Right lung (tissue), 5 donors: ENCODE measurements around the gene GALNT1. TPM values are rescaled to one million over a fixed set of nuclear protein-coding genes. Genes with fewer than 3 reads are reported as not detected.

ENCODE experiments used
- DNase-seq, 2 donors: peaks; one replicate each; pipeline ENCODE4 v3.0.0-alpha.2; 2013
- polyA plus RNA-seq, 5 donors: library from polyadenylated mRNA; unstranded; fragments of 120-200 nt; gene quantifications; one replicate each; pipeline versions ENCODE4 v1.2.1 to v1.2.3, GENCODE V29; 2013; ENCODE audit warnings: inconsistent platforms in 1 of 5, low replicate concordance in 1 of 5; ENCODE audit not compliant: insufficient read length in 5 of 5, insufficient read depth in 1 of 5

Gene GALNT1
- polyA plus RNA-seq, 5 donors = 84.7 to 129 (median 108) TPM

- no peak for DNase-seq
Measured at GRCh38 chr18:35713545-35713944, 132.0 kb downstream of the GALNT1 start.

GRCh38 chr18:35714539-35714938 is 133.0 kb downstream of the GALNT1 start:
- DNase-seq = no peak

- no peak for DNase-seq
Measured at GRCh38 chr18:35715139-35715538, 133.6 kb downstream of the GALNT1 start.

- no peak for DNase-seq
Measured at GRCh38 chr18:35716169-35716831, 134.8 kb downstream of the GALNT1 start.

GRCh38 chr18:35717182-35717581 is 135.6 kb downstream of the GALNT1 start:
- no peak for DNase-seq

GRCh38 chr18:35721431-35722081 is 140.0 kb downstream of the GALNT1 start:
- no peak for DNase-seq

DNA sequence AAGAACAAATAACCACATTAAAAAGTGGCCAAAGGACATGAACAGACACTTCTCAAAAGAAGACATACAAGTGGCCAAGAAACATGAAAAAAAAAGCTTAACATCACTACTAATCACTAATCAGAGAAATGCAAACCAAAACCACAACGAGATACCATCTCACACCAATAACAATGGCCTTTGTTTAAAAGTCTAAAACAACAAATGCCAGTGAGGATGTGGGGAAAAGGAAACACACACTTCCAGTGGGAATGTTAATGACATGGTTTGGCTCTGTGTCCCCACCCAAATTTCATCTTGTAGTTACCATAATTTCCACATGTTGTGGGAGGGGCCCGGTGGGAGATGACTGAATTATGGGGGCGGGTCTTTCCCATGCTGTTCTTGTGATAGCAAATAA is 147.1 kb downstream of the GALNT1 start:
- no peak for DNase-seq

- no peak for DNase-seq
Measured at GRCh38 chr18:35729991-35730668, 148.6 kb downstream of the GALNT1 start.

DNA sequence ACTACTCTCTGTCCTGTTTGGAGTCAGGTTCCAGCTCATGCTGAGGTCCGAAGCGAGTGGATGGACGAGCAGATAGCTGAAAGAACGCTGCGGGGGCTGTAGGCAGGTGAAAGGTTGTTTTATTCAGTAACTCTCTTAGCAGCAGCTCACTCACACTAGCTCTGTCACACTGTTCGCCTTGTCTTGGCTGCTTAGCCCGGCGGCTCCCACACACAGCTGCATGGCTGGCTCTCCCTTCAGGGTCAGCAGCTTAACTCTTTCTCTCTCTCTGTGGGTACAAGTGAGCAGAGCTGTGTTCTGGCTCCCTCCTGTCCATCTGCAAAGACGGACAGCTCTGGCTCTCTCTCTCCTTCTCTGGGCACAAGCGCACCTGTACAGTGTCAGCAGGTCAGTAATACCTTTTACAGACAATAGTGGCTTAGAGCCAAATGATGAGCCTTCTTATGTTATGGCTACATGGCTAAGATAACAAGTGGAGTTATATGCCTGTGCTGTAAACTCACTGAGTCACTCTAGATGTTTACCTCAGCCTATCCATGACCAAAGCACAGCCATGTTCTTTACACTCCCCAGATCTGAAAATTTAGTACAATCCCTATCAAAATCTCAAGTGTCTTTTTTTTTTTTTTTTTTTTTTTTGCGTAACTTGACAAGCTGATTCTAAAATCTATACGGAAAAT is 149.3 kb downstream of the GALNT1 start:
- no peak for DNase-seq

GRCh38 chr18:35731701-35732100 is 150.2 kb downstream of the GALNT1 start:
- DNase-seq = no peak

DNA sequence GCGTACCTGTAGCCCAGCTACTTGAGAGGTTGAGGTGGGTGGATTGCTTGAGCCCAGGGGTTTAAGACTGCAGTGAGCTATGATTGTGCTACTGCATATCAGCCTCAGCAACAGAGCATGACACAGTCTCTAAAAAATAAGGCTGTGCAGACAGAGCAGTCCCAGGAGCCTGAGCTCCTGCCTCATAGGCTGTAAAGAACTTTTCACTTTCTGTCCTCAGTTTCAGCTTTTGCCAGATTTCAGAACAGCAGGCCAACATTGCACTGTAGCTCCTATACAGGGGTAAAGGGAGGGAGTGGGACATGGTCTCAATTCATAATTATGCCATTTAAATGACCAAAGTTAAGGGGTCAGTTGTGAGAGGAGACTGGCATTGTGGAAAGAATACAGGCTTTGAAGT is 150.6 kb downstream of the GALNT1 start:
- no peak for DNase-seq

GRCh38 chr18:35732636-35733035 is 151.1 kb downstream of the GALNT1 start:
- DNase-seq = no peak

DNA sequence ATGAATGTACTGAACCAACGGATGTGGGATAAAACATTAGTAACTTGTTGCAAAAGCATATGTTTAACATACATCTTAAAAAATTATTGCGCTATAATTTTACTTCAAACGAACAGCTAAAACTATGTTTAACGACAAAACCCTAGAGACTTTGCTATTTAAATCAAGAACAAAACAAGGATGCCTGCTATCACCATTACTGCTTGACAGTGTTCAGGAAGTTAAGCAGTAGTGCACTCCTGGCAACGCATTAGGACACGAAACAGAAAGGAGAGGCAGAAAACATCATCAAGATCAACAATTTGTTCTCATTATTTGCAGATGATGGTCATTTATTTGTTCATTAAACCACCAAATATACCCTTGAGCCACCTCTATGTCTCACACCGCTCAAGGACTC is 151.9 kb downstream of the GALNT1 start:
- no peak for DNase-seq

- DNase-seq = no peak
Measured at GRCh38 chr18:35736696-35737095, 155.2 kb downstream of the GALNT1 start.

- DNase-seq = no peak
Measured at GRCh38 chr18:35739778-35740177, 158.2 kb downstream of the GALNT1 start.

- DNase-seq = no peak
Measured at GRCh38 chr18:35740656-35741055, 159.1 kb downstream of the GALNT1 start.

DNA sequence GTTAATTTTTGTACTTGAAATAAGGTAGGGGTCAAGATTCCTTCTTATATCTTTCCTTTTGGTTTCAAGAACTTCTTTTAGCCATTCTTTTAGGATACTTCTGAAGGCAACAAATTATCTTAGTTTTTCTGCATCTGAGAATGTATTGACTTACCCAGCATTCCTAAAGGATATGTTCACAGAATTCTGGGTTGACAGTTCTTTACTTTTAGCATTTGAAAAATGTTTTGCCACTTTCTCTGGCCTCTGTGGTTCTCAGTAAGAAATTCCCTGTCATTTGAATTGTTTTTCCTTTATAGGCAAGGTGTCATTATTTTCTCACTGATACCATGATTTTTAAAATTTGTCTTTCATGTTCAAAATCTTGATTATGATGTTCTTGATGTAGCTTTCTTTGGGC is 162.4 kb downstream of the GALNT1 start:
- no peak for DNase-seq

GRCh38 chr18:35745814-35746213 is 164.3 kb downstream of the GALNT1 start:
- DNase-seq = no peak

DNA sequence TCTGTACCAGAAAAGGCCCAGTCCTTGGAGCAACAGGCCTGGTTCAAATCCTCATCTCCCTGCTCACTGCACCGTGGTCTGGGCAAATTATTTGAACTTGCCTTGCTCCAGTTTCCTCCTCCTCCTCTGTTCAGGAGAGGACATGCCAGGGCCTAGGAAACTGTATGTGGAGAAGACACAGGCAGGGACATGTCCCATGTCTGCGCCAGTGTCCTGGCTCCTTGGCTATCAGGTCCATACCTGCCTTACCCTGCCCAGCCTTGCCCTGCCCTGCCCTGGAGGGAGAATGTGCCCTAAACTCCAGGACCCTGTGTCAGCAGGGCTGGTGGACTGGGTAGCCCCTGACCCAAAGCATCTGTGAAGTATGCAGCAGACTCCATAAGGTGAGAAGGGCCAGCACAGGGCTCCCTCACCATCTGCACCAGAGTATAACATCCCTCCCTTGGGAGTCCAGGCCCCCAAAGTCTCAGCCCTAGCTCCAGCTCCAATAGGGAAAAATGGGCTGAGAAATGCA is 165.3 kb downstream of the GALNT1 start:
- no peak for DNase-seq

GRCh38 chr18:35747894-35748472 is 166.4 kb downstream of the GALNT1 start:
- DNase-seq = no peak

- no peak for DNase-seq
Measured at GRCh38 chr18:35749701-35750100, 168.2 kb downstream of the GALNT1 start.

- no peak for DNase-seq
Measured at GRCh38 chr18:35750929-35751328, 169.4 kb downstream of the GALNT1 start.
